AG10803 (cell line): ENCODE results near the gene ZNF775.

Experiments
- DNase-seq: peaks from one replicate; pipeline ENCODE4 v3.0.0; 2010; ENCODE audit warnings: low read depth
- H3K4me3 ChIP-seq: 2 replicates; pipeline ENCODE4 v1.5.1; 2011; ENCODE audit warnings: mild to moderate bottlenecking, low read length, control low read depth
- CTCF ChIP-seq: conservative IDR thresholded peaks from 2 replicates; pipeline ENCODE4 v1.5.1; 2011; ENCODE audit warnings: mild to moderate bottlenecking, low read length, control low read depth, inconsistent platforms

ZNF775 gene

GRCh38 chr7:150411606-150412005 is 32.5 kb downstream of the ZNF775 start:
- TF ChIP-seq CTCF = no peak
- DNase-seq = no peak
- H3K4me3 ChIP-seq = no peak overlapping the region

- no peak for TF ChIP-seq CTCF
- no peak overlapping the region for H3K4me3 ChIP-seq
- no peak for DNase-seq
Observed at GRCh38 chr7:150412016-150412415, 32.9 kb downstream of the ZNF775 start.

- DNase-seq = no peak
- no peak overlapping the region for H3K4me3 ChIP-seq
- TF ChIP-seq CTCF = no peak
Observed at GRCh38 chr7:150412518-150413488, 33.7 kb downstream of the ZNF775 start.

GRCh38 chr7:150413640-150414081 is 34.5 kb downstream of the ZNF775 start:
- no peak for DNase-seq
- H3K4me3 ChIP-seq = no peak overlapping the region
- no peak for TF ChIP-seq CTCF

GRCh38 chr7:150415161-150416153 is 36.3 kb downstream of the ZNF775 start:
- H3K4me3 ChIP-seq = no peak overlapping the region
- no peak for TF ChIP-seq CTCF
- no peak for DNase-seq

- H3K4me3 ChIP-seq = no peak overlapping the region
- DNase-seq = no peak
- TF ChIP-seq CTCF = no peak
Observed at GRCh38 chr7:150417239-150417638, 38.1 kb downstream of the ZNF775 start.
